Measurements from ENCODE around the gene SEC23B.

SEC23B gene

GRCh38 chr20:18527339-18527738, 19.6 kb downstream of the SEC23B start:
- Histone ChIP-seq H3K36me3 (ENCODE audit: control insufficient read depth, low read depth, low read length) (peaks cover 73% of the 10 kb centered on the region), H3K4me1 (ENCODE audit: control insufficient read depth, low read depth, low read length) (no peaks in the 10 kb centered on the region), H3K27ac (ENCODE audit: low read length) (no peak overlapping the region), H3K27me3 (ENCODE audit: control insufficient read depth, insufficient read depth, low read length) (no peaks in the 10 kb centered on the region), H3K9ac (ENCODE audit: low read length) (no peak overlapping the region), H3K4me3 (ENCODE audit: low read length) (no peak overlapping the region), H3K9me3 (ENCODE audit: control insufficient read depth, low read depth, low read length) (no peaks in the 10 kb centered on the region)

GRCh38 chr20:18527836-18528235, 20.1 kb downstream of the SEC23B start:
- H3K27me3 ChIP-seq (ENCODE audit: control insufficient read depth, insufficient read depth, low read length): no peaks in the 10 kb centered on the region
- H3K36me3 ChIP-seq (ENCODE audit: control insufficient read depth, low read depth, low read length): peaks cover 78% of the 10 kb centered on the region
- H3K4me3 ChIP-seq (ENCODE audit: low read length): no peak overlapping the region
- H3K27ac ChIP-seq (ENCODE audit: low read length): no peak overlapping the region
- no peaks in the 10 kb centered on the region for H3K9me3 ChIP-seq (ENCODE audit: control insufficient read depth, low read depth, low read length)
- H3K4me1 ChIP-seq (ENCODE audit: control insufficient read depth, low read depth, low read length): no peaks in the 10 kb centered on the region
- no peak overlapping the region for H3K9ac ChIP-seq (ENCODE audit: low read length)

- Histone ChIP-seq H3K9ac (ENCODE audit: low read length) (no peak overlapping the region), H3K4me1 (ENCODE audit: control insufficient read depth, low read depth, low read length) (no peaks in the 10 kb centered on the region), H3K36me3 (ENCODE audit: control insufficient read depth, low read depth, low read length) (peaks cover 89% of the 10 kb centered on the region), H3K4me3 (ENCODE audit: low read length) (no peak overlapping the region), H3K9me3 (ENCODE audit: control insufficient read depth, low read depth, low read length) (no peaks in the 10 kb centered on the region), H3K27me3 (ENCODE audit: control insufficient read depth, insufficient read depth, low read length) (no peaks in the 10 kb centered on the region), H3K27ac (ENCODE audit: low read length) (no peak overlapping the region)
Observed at GRCh38 chr20:18529041-18529440, 21.3 kb downstream of the SEC23B start.

GRCh38 chr20:18532626-18533025, 24.9 kb downstream of the SEC23B start:
- Histone ChIP-seq H3K27me3 (ENCODE audit: control insufficient read depth, insufficient read depth, low read length) (no peaks in the 10 kb centered on the region), H3K27ac (ENCODE audit: low read length) (no peak overlapping the region), H3K4me3 (ENCODE audit: low read length) (no peak overlapping the region), H3K4me1 (ENCODE audit: control insufficient read depth, low read depth, low read length) (no peaks in the 10 kb centered on the region), H3K9me3 (ENCODE audit: control insufficient read depth, low read depth, low read length) (no peaks in the 10 kb centered on the region), H3K36me3 (ENCODE audit: control insufficient read depth, low read depth, low read length) (peaks cover 75% of the 10 kb centered on the region), H3K9ac (ENCODE audit: low read length) (no peak overlapping the region)

- no peaks in the 10 kb centered on the region for H3K9me3 ChIP-seq (ENCODE audit: control insufficient read depth, low read depth, low read length)
- H3K36me3 ChIP-seq (ENCODE audit: control insufficient read depth, low read depth, low read length): peaks cover 69% of the 10 kb centered on the region
- no peak overlapping the region for H3K4me3 ChIP-seq (ENCODE audit: low read length)
- no peaks in the 10 kb centered on the region for H3K27me3 ChIP-seq (ENCODE audit: control insufficient read depth, insufficient read depth, low read length)
- H3K9ac ChIP-seq (ENCODE audit: low read length): no peak overlapping the region
- H3K27ac ChIP-seq (ENCODE audit: low read length): no peak overlapping the region
- H3K4me1 ChIP-seq (ENCODE audit: control insufficient read depth, low read depth, low read length): no peaks in the 10 kb centered on the region
Observed at GRCh38 chr20:18533491-18533890, 25.8 kb downstream of the SEC23B start.

GRCh38 chr20:18533978-18534644, 26.4 kb downstream of the SEC23B start:
- Histone ChIP-seq H3K9me3 (ENCODE audit: control insufficient read depth, low read depth, low read length) (no peaks in the 10 kb centered on the region), H3K36me3 (ENCODE audit: control insufficient read depth, low read depth, low read length) (peaks cover 64% of the 10 kb centered on the region), H3K4me3 (ENCODE audit: low read length) (no peak overlapping the region), H3K27ac (ENCODE audit: low read length) (no peak overlapping the region), H3K27me3 (ENCODE audit: control insufficient read depth, insufficient read depth, low read length) (no peaks in the 10 kb centered on the region), H3K9ac (ENCODE audit: low read length) (no peak overlapping the region), H3K4me1 (ENCODE audit: control insufficient read depth, low read depth, low read length) (no peaks in the 10 kb centered on the region)

GRCh38 chr20:18537651-18538050, 29.9 kb downstream of the SEC23B start:
- Histone ChIP-seq H3K4me1 (ENCODE audit: control insufficient read depth, low read depth, low read length) (no peaks in the 10 kb centered on the region), H3K27ac (ENCODE audit: low read length) (no peak overlapping the region), H3K27me3 (ENCODE audit: control insufficient read depth, insufficient read depth, low read length) (no peaks in the 10 kb centered on the region), H3K9me3 (ENCODE audit: control insufficient read depth, low read depth, low read length) (no peaks in the 10 kb centered on the region), H3K4me3 (ENCODE audit: low read length) (no peak overlapping the region), H3K9ac (ENCODE audit: low read length) (no peak overlapping the region), H3K36me3 (ENCODE audit: control insufficient read depth, low read depth, low read length) (peaks cover 43% of the 10 kb centered on the region)

GRCh38 chr20:18541741-18542140, 34.0 kb downstream of the SEC23B start:
- Histone ChIP-seq H3K4me1 (ENCODE audit: control insufficient read depth, low read depth, low read length) (no peaks in the 10 kb centered on the region), H3K9ac (ENCODE audit: low read length) (no peak overlapping the region), H3K4me3 (ENCODE audit: low read length) (no peak overlapping the region), H3K27ac (ENCODE audit: low read length) (no peak overlapping the region), H3K36me3 (ENCODE audit: control insufficient read depth, low read depth, low read length) (peaks cover 43% of the 10 kb centered on the region), H3K27me3 (ENCODE audit: control insufficient read depth, insufficient read depth, low read length) (no peaks in the 10 kb centered on the region), H3K9me3 (ENCODE audit: control insufficient read depth, low read depth, low read length) (no peaks in the 10 kb centered on the region)

- Histone ChIP-seq H3K36me3 (ENCODE audit: control insufficient read depth, low read depth, low read length) (peaks cover 48% of the 10 kb centered on the region), H3K27me3 (ENCODE audit: control insufficient read depth, insufficient read depth, low read length) (no peaks in the 10 kb centered on the region), H3K9me3 (ENCODE audit: control insufficient read depth, low read depth, low read length) (no peaks in the 10 kb centered on the region), H3K9ac (ENCODE audit: low read length) (no peak overlapping the region), H3K27ac (ENCODE audit: low read length) (no peak overlapping the region), H3K4me3 (ENCODE audit: low read length) (no peak overlapping the region), H3K4me1 (ENCODE audit: control insufficient read depth, low read depth, low read length) (no peaks in the 10 kb centered on the region)
Observed at GRCh38 chr20:18543216-18543615, 35.5 kb downstream of the SEC23B start.

- Histone ChIP-seq H3K27me3 (ENCODE audit: control insufficient read depth, insufficient read depth, low read length) (no peaks in the 10 kb centered on the region), H3K36me3 (ENCODE audit: control insufficient read depth, low read depth, low read length) (peaks cover 48% of the 10 kb centered on the region), H3K27ac (ENCODE audit: low read length) (no peak overlapping the region), H3K9me3 (ENCODE audit: control insufficient read depth, low read depth, low read length) (no peaks in the 10 kb centered on the region), H3K4me3 (ENCODE audit: low read length) (no peak overlapping the region), H3K4me1 (ENCODE audit: control insufficient read depth, low read depth, low read length) (no peaks in the 10 kb centered on the region), H3K9ac (ENCODE audit: low read length) (no peak overlapping the region)
Observed at GRCh38 chr20:18543932-18544331, 36.2 kb downstream of the SEC23B start.

GRCh38 chr20:18545566-18545965, 37.8 kb downstream of the SEC23B start:
- H3K9me3 ChIP-seq (ENCODE audit: control insufficient read depth, low read depth, low read length): no peaks in the 10 kb centered on the region
- H3K9ac ChIP-seq (ENCODE audit: low read length): no peak overlapping the region
- no peak overlapping the region for H3K27ac ChIP-seq (ENCODE audit: low read length)
- H3K27me3 ChIP-seq (ENCODE audit: control insufficient read depth, insufficient read depth, low read length): no peaks in the 10 kb centered on the region
- no peaks in the 10 kb centered on the region for H3K4me1 ChIP-seq (ENCODE audit: control insufficient read depth, low read depth, low read length)
- H3K36me3 ChIP-seq (ENCODE audit: control insufficient read depth, low read depth, low read length): peaks cover 61% of the 10 kb centered on the region
- no peak overlapping the region for H3K4me3 ChIP-seq (ENCODE audit: low read length)

- H3K4me3 ChIP-seq (ENCODE audit: low read length): no peak overlapping the region
- H3K36me3 ChIP-seq (ENCODE audit: control insufficient read depth, low read depth, low read length): peaks cover 60% of the 10 kb centered on the region
- H3K27me3 ChIP-seq (ENCODE audit: control insufficient read depth, insufficient read depth, low read length): no peaks in the 10 kb centered on the region
- no peaks in the 10 kb centered on the region for H3K4me1 ChIP-seq (ENCODE audit: control insufficient read depth, low read depth, low read length)
- no peak overlapping the region for H3K27ac ChIP-seq (ENCODE audit: low read length)
- H3K9me3 ChIP-seq (ENCODE audit: control insufficient read depth, low read depth, low read length): no peaks in the 10 kb centered on the region
- H3K9ac ChIP-seq (ENCODE audit: low read length): no peak overlapping the region
Observed at GRCh38 chr20:18548465-18548864, 40.7 kb downstream of the SEC23B start.

Data from iPS-18a (cell line).